Gastroesophageal sphincter (tissue), 4 donors: ENCODE data around the gene ULK4. TPM values are rescaled to one million over a fixed set of nuclear protein-coding genes. Genes with fewer than 3 reads are reported as not detected.

Experiments
- ATAC-seq: fragments of 150-250 bp; one replicate; pipeline ENCODE4 v1.9.1; 2016; ENCODE audit warnings: mild to moderate bottlenecking, moderate library complexity
- H3K27ac ChIP-seq, 4 donors: fragments of 200-600 bp; sonication (generic) in 3 of 4; 1 replicate in 3 of 4; 2 replicates in 1 of 4; pipeline ENCODE4 v1.5.1; 2016 to 2019
- H3K27me3 ChIP-seq: fragments of 200-600 bp; sonication (generic); one replicate; pipeline ENCODE4 v1.5.1; 2019
- H3K36me3 ChIP-seq, 2 donors: fragments of 200-600 bp; sonication (generic); one replicate each; pipeline ENCODE4 v1.5.1; 2019; ENCODE audit warnings: control low read depth in 1 of 2
- H3K4me1 ChIP-seq, 3 donors: fragments of 200-600 bp; sonication (generic); 1 replicate in 2 of 3; 2 replicates in 1 of 3; pipeline ENCODE4 v1.5.1; 2016 to 2019; ENCODE audit warnings: control low read depth in 2 of 3
- H3K4me3 ChIP-seq, 2 donors: fragments of 200-600 bp; sonication (generic); one replicate each; pipeline ENCODE4 v1.5.1; 2019; ENCODE audit warnings: mild to moderate bottlenecking in 1 of 2, moderate library complexity in 1 of 2
- H3K9me3 ChIP-seq, 3 donors: fragments of 200-600 bp; sonication (generic); one replicate each; pipeline ENCODE4 v1.5.1; 2017 to 2019; ENCODE audit warnings: control low read depth in 2 of 3
- EP300 ChIP-seq: sonication (generic); formaldehyde crosslinking; IDR thresholded peaks from one replicate; pipeline ENCODE4 v1.6.1; 2017; ENCODE audit warnings: antibody characterized with exemption, mild to moderate bottlenecking
- POLR2A ChIP-seq, 2 donors: fragments of 450-650 bp; IDR thresholded peaks; one replicate each; pipeline ENCODE4 v1.6.1; 2017; ENCODE audit warnings: antibody characterized with exemption in 2 of 2, mild to moderate bottlenecking in 2 of 2, moderate library complexity in 1 of 2
- POLR2AphosphoS5 ChIP-seq: sonication (generic); formaldehyde crosslinking; IDR thresholded peaks from one replicate; pipeline ENCODE4 v1.6.1; 2017; ENCODE audit warnings: antibody characterized with exemption
- WGBS, 2 donors: methylation state at CpG; one replicate each; pipeline ENCODE4 v1.1.5; 2018; ENCODE audit warnings: low coverage in 1 of 2; 5-methylcytosine and 5-hydroxymethylcytosine counted together
- total RNA-seq, 4 donors: library from RNA; depleted of rRNA; stranded (reverse); fragments of >200 nt; gene quantifications; one replicate each; pipeline ENCODE4 v1.1.0, GENCODE V29; 2016
- TF ChIP-seq, protein P1 (sequence below), 4 experiments: fragments of 200-600 bp in 2 of 4; fragments of 450-650 bp in 2 of 4; sonication (generic) in 1 of 4; IDR thresholded peaks; one replicate each; pipeline ENCODE4 v1.5.1; 2017 to 2019; ENCODE audit warnings: antibody characterized with exemption in 4 of 4, mild to moderate bottlenecking in 2 of 4, moderate library complexity in 2 of 4

The ULK4 gene
- total RNA-seq, 4 donors from 2014 or later: 3.8 to 15.4 (median 8.8) TPM

DNA sequence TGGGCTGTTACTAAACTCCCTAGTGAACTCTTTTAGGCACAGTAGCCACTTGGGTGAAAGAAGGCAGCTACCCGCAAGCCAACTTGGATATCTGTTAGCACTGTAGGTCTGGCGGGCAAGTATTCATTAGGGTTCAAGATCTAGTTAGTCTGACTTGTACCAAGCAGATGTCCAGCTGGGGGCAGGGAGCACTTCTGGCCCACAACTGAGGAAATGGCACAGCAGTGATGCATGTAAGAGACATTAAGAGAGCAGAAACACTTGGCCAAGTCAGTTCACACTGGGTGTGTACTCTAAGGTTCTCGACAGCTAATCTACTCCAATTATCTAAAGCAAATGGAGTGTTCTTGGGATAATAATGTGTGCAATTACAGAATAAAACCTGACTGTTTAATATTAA is 630.9 kb downstream of the ULK4 start:
- Histone ChIP-seq H3K36me3 (no peaks in the 10 kb centered on the region), H3K27me3 (no peaks in the 10 kb centered on the region), H3K4me1 (no peaks in the 10 kb centered on the region), H3K4me3 (no peak overlapping the region), H3K9me3 (no peaks in the 10 kb centered on the region), H3K27ac (no peak overlapping the region)
- ATAC-seq: no peak
- WGBS, 2 donors: 57 to 88% methylated on average over 1 of the region's 3 CpGs
- TF ChIP-seq POLR2A (IDR thresholded peaks at IDR 0.05) (no peak), EP300 (no peak), POLR2AphosphoS5 (no peak)
- TF ChIP-seq, protein P1, sequence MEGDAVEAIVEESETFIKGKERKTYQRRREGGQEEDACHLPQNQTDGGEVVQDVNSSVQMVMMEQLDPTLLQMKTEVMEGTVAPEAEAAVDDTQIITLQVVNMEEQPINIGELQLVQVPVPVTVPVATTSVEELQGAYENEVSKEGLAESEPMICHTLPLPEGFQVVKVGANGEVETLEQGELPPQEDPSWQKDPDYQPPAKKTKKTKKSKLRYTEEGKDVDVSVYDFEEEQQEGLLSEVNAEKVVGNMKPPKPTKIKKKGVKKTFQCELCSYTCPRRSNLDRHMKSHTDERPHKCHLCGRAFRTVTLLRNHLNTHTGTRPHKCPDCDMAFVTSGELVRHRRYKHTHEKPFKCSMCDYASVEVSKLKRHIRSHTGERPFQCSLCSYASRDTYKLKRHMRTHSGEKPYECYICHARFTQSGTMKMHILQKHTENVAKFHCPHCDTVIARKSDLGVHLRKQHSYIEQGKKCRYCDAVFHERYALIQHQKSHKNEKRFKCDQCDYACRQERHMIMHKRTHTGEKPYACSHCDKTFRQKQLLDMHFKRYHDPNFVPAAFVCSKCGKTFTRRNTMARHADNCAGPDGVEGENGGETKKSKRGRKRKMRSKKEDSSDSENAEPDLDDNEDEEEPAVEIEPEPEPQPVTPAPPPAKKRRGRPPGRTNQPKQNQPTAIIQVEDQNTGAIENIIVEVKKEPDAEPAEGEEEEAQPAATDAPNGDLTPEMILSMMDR (IDR thresholded peaks at IDR 0.05): no peak

DNA sequence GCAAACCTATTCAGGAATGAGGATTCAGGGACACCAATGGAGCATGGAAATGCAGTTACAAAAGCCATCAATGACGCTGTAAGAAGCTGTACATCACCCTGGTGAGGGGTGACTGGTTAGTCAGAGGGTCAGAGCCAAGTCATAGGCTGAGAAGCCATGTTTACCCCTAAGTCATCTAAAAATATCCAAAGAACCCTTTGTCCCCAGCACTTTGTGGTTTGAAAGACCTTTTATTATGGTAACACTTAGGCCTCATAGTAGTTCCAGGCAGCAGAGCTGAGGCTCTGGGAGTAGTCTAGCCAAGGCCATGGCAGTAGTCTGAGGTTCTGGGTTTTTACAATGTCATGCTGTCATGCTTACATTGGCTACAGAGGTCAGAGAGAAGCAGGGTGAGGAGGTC is 631.4 kb downstream of the ULK4 start:
- WGBS, 2 donors: 100% methylated on average over 1 of the region's 1 CpG; no CpG with 5 or more reads in 1 of the 2 donors
- Histone ChIP-seq H3K36me3 (no peaks in the 10 kb centered on the region), H3K4me1 (no peaks in the 10 kb centered on the region), H3K27me3 (no peaks in the 10 kb centered on the region), H3K27ac (no peak overlapping the region), H3K4me3 (no peak overlapping the region), H3K9me3 (no peaks in the 10 kb centered on the region)
- ATAC-seq: no peak
- no peak for TF ChIP-seq POLR2AphosphoS5
- TF ChIP-seq, protein P1 (IDR thresholded peaks at IDR 0.05): no peak
- no peak for TF ChIP-seq POLR2A (IDR thresholded peaks at IDR 0.05)
- no peak for TF ChIP-seq EP300

DNA sequence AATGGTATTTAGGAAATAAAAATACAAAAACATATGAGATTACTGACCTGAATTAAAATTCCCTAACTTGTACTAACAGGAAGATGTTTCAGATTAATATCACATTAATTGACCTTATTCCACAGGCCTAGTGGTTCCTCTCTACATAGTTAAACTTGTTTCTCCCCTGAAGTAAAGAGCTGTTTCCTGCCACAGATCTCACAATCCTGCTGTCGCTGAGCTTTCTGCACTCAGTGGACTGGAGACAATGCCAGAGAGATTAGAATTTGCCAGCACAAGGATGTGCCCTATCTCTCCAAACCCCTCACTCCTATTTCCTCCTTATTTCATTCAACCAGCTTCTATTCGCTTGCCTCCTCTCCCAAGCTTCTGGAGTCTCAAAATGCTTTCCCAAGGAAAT is 632.0 kb downstream of the ULK4 start:
- H3K27ac ChIP-seq: no peak overlapping the region
- no peak overlapping the region for H3K4me3 ChIP-seq
- 65 to 68% methylated on average over 2 of the region's 2 CpGs for WGBS, 2 donors
- no peaks in the 10 kb centered on the region for H3K4me1 ChIP-seq
- H3K9me3 ChIP-seq: no peaks in the 10 kb centered on the region
- H3K36me3 ChIP-seq: no peaks in the 10 kb centered on the region
- no peak for ATAC-seq
- no peak for TF ChIP-seq EP300
- TF ChIP-seq, protein P1 (IDR thresholded peaks at IDR 0.05): no peak
- no peak for TF ChIP-seq POLR2AphosphoS5
- TF ChIP-seq POLR2A (IDR thresholded peaks at IDR 0.05): no peak
- H3K27me3 ChIP-seq: no peaks in the 10 kb centered on the region

DNA sequence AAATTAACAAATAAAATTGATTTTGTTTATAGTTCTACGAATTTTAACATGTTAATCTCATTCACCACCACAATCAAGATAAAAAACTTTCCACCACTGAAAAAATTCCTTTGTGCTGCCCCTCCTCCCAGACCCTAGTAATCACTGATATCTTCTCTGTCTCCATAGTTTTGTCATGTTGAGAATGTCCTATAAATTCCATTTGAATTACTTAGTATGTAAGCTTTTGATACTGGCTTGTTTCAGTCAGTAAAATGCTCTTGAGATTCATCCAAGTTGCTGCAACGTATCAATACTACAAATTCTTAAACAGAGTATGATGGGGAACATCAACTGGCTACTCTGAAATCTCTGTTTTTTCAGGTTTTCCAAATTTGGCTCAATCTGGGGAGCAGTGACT is 633.0 kb downstream of the ULK4 start:
- Histone ChIP-seq H3K36me3 (no peaks in the 10 kb centered on the region), H3K27me3 (no peaks in the 10 kb centered on the region), H3K4me1 (no peaks in the 10 kb centered on the region), H3K4me3 (no peak overlapping the region), H3K27ac (no peak overlapping the region), H3K9me3 (no peaks in the 10 kb centered on the region)
- no peak for TF ChIP-seq EP300
- no peak for TF ChIP-seq POLR2AphosphoS5
- no peak for TF ChIP-seq POLR2A (IDR thresholded peaks at IDR 0.05)
- TF ChIP-seq, protein P1 (IDR thresholded peaks at IDR 0.05): no peak
- ATAC-seq: no peak
- WGBS, 2 donors: 35 to 52% methylated on average over 2 of the region's 2 CpGs

DNA sequence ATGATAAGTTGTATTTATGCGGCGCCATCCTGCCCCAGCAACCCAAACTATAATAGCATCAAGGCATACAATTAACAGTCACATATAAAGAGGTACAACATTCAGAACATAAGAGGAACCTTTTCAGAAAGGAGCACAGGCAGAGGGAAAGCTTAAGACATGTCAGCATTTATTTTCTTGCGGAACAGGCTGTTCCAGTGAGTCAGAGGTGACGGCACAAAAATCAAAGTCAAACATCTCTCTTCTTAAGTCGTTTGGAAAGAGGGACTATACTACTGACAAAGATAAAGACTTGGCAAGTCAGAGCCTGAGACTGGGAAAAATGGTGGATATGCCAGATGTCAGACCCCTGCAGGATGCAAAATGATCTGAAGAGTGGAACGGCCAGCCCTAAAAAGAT is 634.2 kb downstream of the ULK4 start:
- H3K9me3 ChIP-seq: no peaks in the 10 kb centered on the region
- H3K4me3 ChIP-seq: no peak overlapping the region
- no peaks in the 10 kb centered on the region for H3K4me1 ChIP-seq
- H3K27ac ChIP-seq: no peak overlapping the region
- H3K36me3 ChIP-seq: no peaks in the 10 kb centered on the region
- 40 to 74% methylated on average over 2 to 4 of the region's 6 CpGs for WGBS, 2 donors
- no peak for ATAC-seq
- no peaks in the 10 kb centered on the region for H3K27me3 ChIP-seq
- TF ChIP-seq POLR2A (IDR thresholded peaks at IDR 0.05) (no peak), EP300 (no peak), POLR2AphosphoS5 (no peak)
- TF ChIP-seq, protein P1 (IDR thresholded peaks at IDR 0.05): no peak
